ENCODE results near the gene HSD11B1L.
"Not testable (repeated sequence)": the region's sequence is repeated elsewhere in the genome, so short reads cannot be mapped to it uniquely, and the experiment has no call there.

Gene HSD11B1L

GRCh38 chr19:5688262-5688881 lies 7.5 kb downstream of the HSD11B1L start:
- DNase-seq = not testable (repeated sequence)

- DNase-seq = peak; percentile 95 to 97
Observed at GRCh38 chr19:5690125-5690954, 9.5 kb downstream of the HSD11B1L start, which contains the start of gene RPL36. RPL36 (plus strand) TSS chr19:5690295; CDS start chr19:5690508, 213 bp downstream.

- DNase-seq = peak in 1 of 2 experiments; percentile 44
Observed at GRCh38 chr19:5690955-5691821, 10.4 kb downstream of the HSD11B1L start.

GRCh38 chr19:5691822-5692722 lies 11.2 kb downstream of the HSD11B1L start:
- DNase-seq = no peak

GRCh38 chr19:5692723-5693194 lies 11.9 kb downstream of the HSD11B1L start:
- DNase-seq = no peak

- peak in 1 of 2 experiments; percentile 47 for DNase-seq
Observed at GRCh38 chr19:5693195-5694166, 12.7 kb downstream of the HSD11B1L start.

- no peak for DNase-seq
Observed at GRCh38 chr19:5694167-5694955, 13.5 kb downstream of the HSD11B1L start.

- no peak for DNase-seq
Observed at GRCh38 chr19:5694956-5695648, 14.3 kb downstream of the HSD11B1L start.

- peak in 1 of 2 experiments; percentile 76 for DNase-seq
Observed at GRCh38 chr19:5695649-5696195, 14.9 kb downstream of the HSD11B1L start.

GRCh38 chr19:5696196-5697021 lies 15.6 kb downstream of the HSD11B1L start:
- no peak for DNase-seq

- DNase-seq = no peak
Observed at GRCh38 chr19:5697022-5697889, 16.4 kb downstream of the HSD11B1L start.

- no peak for DNase-seq
Observed at GRCh38 chr19:5697890-5698634, 17.2 kb downstream of the HSD11B1L start.

- DNase-seq = no peak
Observed at GRCh38 chr19:5698635-5699422, 18.0 kb downstream of the HSD11B1L start.

- DNase-seq = no peak
Observed at GRCh38 chr19:5700455-5701092, 19.7 kb downstream of the HSD11B1L start.

- DNase-seq = not testable (repeated sequence)
Observed at GRCh38 chr19:5702053-5702410, 21.2 kb downstream of the HSD11B1L start.
